Brain microvascular endothelial cell (primary cell): ENCODE data around the gene UBE2O.

Source experiments
- DNase-seq: peaks from one replicate; pipeline ENCODE4 v3.0.0-alpha.2; 2020
- H3K27ac ChIP-seq: fragments of 250-450 bp; sonication (Bioruptor Pico); 2 replicates; pipeline ENCODE4 v1.5.1; 2020; ENCODE audit warnings: mild to moderate bottlenecking, moderate library complexity
- H3K27me3 ChIP-seq: fragments of 250-450 bp; sonication (Bioruptor Pico); replicated peaks from 2 replicates; pipeline ENCODE4 v1.5.1; 2020; ENCODE audit warnings: mild to moderate bottlenecking
- H3K36me3 ChIP-seq: fragments of 250-450 bp; sonication (Bioruptor Pico); replicated peaks from 2 replicates; pipeline ENCODE4 v1.5.1; 2020; ENCODE audit warnings: mild to moderate bottlenecking
- H3K4me3 ChIP-seq: 2 replicates; pipeline ENCODE4 v1.5.1; 2011; ENCODE audit warnings: low read depth, mild to moderate bottlenecking, control low read depth, low read length, moderate library complexity
- CTCF ChIP-seq: IDR thresholded peaks from 2 replicates; pipeline ENCODE4 v1.5.1; 2011; ENCODE audit warnings: low read depth, mild to moderate bottlenecking, moderate library complexity, low read length, control low read depth, inconsistent platforms; ENCODE audit errors: missing control alignments
- in situ Hi-C: cut with HindIII; loops from 2 replicates; pipeline ENCODE4 v1.10.0; 2017; ENCODE audit warnings: low sequenced_read_pairs, low pct_ligation_motif_present

The UBE2O gene

GRCh38 chr17:76490112-76490710 is 37.3 kb upstream of the UBE2O start:
- no peak for TF ChIP-seq CTCF
- H3K27me3 ChIP-seq: no peaks in the 10 kb centered on the region
- DNase-seq: no peak
- H3K4me3 ChIP-seq: no peak overlapping the region
- peaks cover 2% of the 10 kb centered on the region for H3K36me3 ChIP-seq
- H3K27ac ChIP-seq: no peak overlapping the region
- in situ Hi-C loops: no loop called here

- no peak for TF ChIP-seq CTCF
- no peak for DNase-seq
- H3K27me3 ChIP-seq: no peaks in the 10 kb centered on the region
- in situ Hi-C loops: no loop called here
- H3K27ac ChIP-seq: no peak overlapping the region
- H3K36me3 ChIP-seq: peaks cover 2% of the 10 kb centered on the region
- H3K4me3 ChIP-seq: no peak overlapping the region
Observed at GRCh38 chr17:76487451-76488192, 34.7 kb upstream of the UBE2O start.

GRCh38 chr17:76485569-76485968 is 32.6 kb upstream of the UBE2O start:
- in situ Hi-C loops: no loop called here
- H3K27ac ChIP-seq: no peak overlapping the region
- peaks cover 6% of the 10 kb centered on the region for H3K36me3 ChIP-seq
- no peak overlapping the region for H3K4me3 ChIP-seq
- no peak for TF ChIP-seq CTCF
- no peaks in the 10 kb centered on the region for H3K27me3 ChIP-seq
- DNase-seq: no peak

GRCh38 chr17:76484228-76484725 is 31.3 kb upstream of the UBE2O start:
- Histone ChIP-seq H3K36me3 (peaks cover 6% of the 10 kb centered on the region), H3K4me3 (no peak overlapping the region), H3K27ac (no peak overlapping the region), H3K27me3 (no peaks in the 10 kb centered on the region)
- in situ Hi-C loops: no loop called here
- TF ChIP-seq CTCF: no peak
- no peak for DNase-seq

- Histone ChIP-seq H3K27me3 (no peaks in the 10 kb centered on the region), H3K36me3 (peaks cover 13% of the 10 kb centered on the region), H3K27ac (no peak overlapping the region), H3K4me3 (no peak overlapping the region)
- no peak for DNase-seq
- no peak for TF ChIP-seq CTCF
- in situ Hi-C loops: no loop called here
Observed at GRCh38 chr17:76481071-76481655, 28.2 kb upstream of the UBE2O start.
